ENCODE data around the gene BAIAP2L1. TPM values are rescaled to one million over a fixed set of nuclear protein-coding genes. Genes with fewer than 3 reads are reported as not detected.

The BAIAP2L1 gene
- total RNA-seq, 1 donor from 2014 or later: 20.6 TPM

DNA sequence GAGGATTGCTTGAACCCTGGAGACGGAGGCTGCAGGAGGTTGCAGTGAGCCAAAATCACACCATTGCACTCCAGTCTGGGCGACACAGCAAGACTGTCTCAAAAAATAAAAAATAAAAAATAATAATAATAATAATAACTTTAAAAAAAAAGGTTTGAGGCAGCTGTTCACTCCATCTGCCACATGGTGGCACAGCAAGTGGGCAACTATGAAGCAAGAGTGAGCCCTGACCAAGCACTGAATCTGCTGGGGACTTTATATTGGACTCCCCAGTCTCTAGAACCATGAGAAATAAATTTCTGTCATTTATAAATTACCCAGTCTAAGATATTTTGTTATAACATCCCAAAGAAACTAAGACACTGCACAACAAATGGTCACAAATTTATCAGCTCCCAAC is 134.1 kb downstream of the BAIAP2L1 start:
- Mint-ChIP-seq H3K9me3 (ENCODE audit: unreplicated experiment) (no peaks in the 10 kb centered on the region), H3K27ac (ENCODE audit: unreplicated experiment) (no peak overlapping the region), H3K27me3 (ENCODE audit: unreplicated experiment) (peaks cover 4% of the 10 kb centered on the region), H3K4me1 (ENCODE audit: unreplicated experiment) (no peaks in the 10 kb centered on the region), H3K36me3 (ENCODE audit: low read depth, unreplicated experiment) (peaks cover 3% of the 10 kb centered on the region), H3K4me3 (ENCODE audit: unreplicated experiment) (no peak overlapping the region)
- TF ChIP-seq, protein P1, sequence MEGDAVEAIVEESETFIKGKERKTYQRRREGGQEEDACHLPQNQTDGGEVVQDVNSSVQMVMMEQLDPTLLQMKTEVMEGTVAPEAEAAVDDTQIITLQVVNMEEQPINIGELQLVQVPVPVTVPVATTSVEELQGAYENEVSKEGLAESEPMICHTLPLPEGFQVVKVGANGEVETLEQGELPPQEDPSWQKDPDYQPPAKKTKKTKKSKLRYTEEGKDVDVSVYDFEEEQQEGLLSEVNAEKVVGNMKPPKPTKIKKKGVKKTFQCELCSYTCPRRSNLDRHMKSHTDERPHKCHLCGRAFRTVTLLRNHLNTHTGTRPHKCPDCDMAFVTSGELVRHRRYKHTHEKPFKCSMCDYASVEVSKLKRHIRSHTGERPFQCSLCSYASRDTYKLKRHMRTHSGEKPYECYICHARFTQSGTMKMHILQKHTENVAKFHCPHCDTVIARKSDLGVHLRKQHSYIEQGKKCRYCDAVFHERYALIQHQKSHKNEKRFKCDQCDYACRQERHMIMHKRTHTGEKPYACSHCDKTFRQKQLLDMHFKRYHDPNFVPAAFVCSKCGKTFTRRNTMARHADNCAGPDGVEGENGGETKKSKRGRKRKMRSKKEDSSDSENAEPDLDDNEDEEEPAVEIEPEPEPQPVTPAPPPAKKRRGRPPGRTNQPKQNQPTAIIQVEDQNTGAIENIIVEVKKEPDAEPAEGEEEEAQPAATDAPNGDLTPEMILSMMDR (IDR thresholded peaks at IDR 0.05; ENCODE audit: unreplicated experiment): no peak
- DNase-seq (ENCODE audit: low spot score): no peak

DNA sequence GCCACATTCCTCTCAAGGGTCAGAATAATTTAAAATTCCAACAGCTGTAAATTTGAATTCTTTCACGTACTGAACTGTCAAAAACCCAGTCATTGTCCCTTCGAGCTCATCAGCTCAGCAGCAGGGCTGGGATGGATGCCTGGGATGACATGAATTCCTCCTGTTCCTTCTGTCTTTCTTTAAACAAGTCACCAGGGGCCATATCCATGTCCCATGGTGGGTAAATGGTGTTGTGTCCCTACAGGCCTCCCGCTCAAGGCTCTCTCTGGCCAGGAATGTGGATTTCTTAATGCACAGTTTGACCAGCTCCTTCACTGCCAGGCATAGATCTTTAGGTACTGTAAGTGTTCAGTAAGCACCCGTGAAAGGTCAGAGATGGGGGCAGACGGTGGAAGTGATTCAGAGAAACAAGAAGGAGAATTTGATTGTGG is 135.0 kb downstream of the BAIAP2L1 start:
- Mint-ChIP-seq H3K9me3 (ENCODE audit: unreplicated experiment) (no peaks in the 10 kb centered on the region), H3K27me3 (ENCODE audit: unreplicated experiment) (peaks cover 4% of the 10 kb centered on the region), H3K4me3 (ENCODE audit: unreplicated experiment) (no peak overlapping the region), H3K27ac (ENCODE audit: unreplicated experiment) (no peak overlapping the region), H3K36me3 (ENCODE audit: low read depth, unreplicated experiment) (peaks cover 7% of the 10 kb centered on the region), H3K4me1 (ENCODE audit: unreplicated experiment) (no peaks in the 10 kb centered on the region)
- TF ChIP-seq, protein P1 (IDR thresholded peaks at IDR 0.05; ENCODE audit: unreplicated experiment): no peak
- no peak for DNase-seq (ENCODE audit: low spot score)

DNA sequence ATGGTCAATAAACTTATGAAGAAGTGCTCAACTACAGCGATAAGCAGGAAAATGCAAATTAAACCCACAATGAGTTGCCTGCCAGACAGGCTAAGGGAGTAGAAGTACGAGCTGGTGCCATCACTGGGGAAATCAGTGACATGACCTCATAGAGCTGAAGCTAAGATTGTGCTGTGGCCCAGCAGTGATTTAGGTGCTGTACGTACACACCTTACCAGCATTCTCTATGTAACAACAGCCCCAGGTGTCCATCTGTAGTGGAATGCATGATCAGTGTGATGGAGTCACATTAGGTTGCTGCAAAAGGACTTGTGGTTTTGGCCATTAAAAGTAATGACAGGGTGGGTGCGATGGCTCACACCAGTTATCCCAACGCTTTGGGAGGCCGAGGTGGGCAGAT is 143.2 kb downstream of the BAIAP2L1 start:
- no peaks in the 10 kb centered on the region for H3K9me3 Mint-ChIP-seq (ENCODE audit: unreplicated experiment)
- peaks cover 8% of the 10 kb centered on the region for H3K4me1 Mint-ChIP-seq (ENCODE audit: unreplicated experiment)
- no peak overlapping the region for H3K27ac Mint-ChIP-seq (ENCODE audit: unreplicated experiment)
- H3K27me3 Mint-ChIP-seq (ENCODE audit: unreplicated experiment): peaks cover under 1% of the 10 kb centered on the region
- H3K36me3 Mint-ChIP-seq (ENCODE audit: low read depth, unreplicated experiment): peaks cover 19% of the 10 kb centered on the region
- TF ChIP-seq, protein P1 (IDR thresholded peaks at IDR 0.05; ENCODE audit: unreplicated experiment): no peak
- no peak overlapping the region for H3K4me3 Mint-ChIP-seq (ENCODE audit: unreplicated experiment)
- DNase-seq (ENCODE audit: low spot score): no peak

DNA sequence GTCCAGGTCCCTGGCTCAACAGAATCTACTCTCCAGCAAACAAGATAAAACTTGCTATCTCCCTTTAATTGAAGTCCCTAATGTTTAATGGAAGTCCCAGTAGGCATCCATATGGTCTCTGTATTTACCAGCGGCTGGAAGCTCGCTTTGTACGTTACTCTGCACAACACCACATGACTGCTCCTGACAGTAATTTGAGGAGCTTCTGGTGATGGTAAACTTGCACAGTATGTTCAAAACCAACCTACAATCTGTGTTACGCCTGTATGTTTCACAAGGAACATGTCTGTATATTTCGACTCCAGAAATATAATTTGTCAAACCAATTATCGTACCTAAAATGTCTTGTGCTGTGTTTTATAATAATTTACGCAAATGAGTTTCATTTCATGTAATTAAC is 144.5 kb downstream of the BAIAP2L1 start:
- no peak overlapping the region for H3K27ac Mint-ChIP-seq (ENCODE audit: unreplicated experiment)
- H3K27me3 Mint-ChIP-seq (ENCODE audit: unreplicated experiment): no peaks in the 10 kb centered on the region
- H3K4me3 Mint-ChIP-seq (ENCODE audit: unreplicated experiment): no peak overlapping the region
- H3K9me3 Mint-ChIP-seq (ENCODE audit: unreplicated experiment): no peaks in the 10 kb centered on the region
- peaks cover 12% of the 10 kb centered on the region for H3K36me3 Mint-ChIP-seq (ENCODE audit: low read depth, unreplicated experiment)
- DNase-seq (ENCODE audit: low spot score): no peak
- TF ChIP-seq, protein P1 (IDR thresholded peaks at IDR 0.05; ENCODE audit: unreplicated experiment): no peak
- H3K4me1 Mint-ChIP-seq (ENCODE audit: unreplicated experiment): peaks cover 9% of the 10 kb centered on the region

DNA sequence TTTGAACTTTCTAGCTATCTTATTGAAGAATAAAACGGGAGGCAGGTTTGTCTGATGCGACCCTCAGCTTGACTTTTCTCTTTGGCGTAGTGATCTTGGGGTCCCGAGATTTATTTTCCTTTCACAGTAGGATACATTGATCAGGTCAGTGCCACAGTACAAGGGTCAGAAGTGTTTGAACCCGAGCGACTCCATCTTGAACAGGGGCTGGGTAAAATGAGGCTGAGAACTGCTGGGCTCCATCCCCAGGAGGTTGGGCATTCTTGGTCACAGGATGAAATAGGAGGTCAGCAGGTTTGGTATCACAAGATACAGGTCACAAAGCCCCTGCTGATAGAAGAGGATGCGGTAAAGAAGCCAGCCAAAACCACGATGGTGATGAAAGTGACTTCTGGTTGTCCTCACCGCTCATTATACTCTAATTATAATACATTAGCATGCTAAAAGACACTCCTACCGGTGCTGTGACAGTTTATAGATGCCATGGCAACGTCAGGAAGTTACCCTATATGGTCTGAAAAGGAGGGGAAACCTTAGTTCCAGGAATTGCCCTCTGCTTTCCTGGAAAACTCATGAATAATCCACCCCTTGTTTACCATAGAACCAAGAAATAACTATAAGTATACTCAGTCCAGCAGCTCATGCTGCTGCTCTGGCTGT is 145.8 kb downstream of the BAIAP2L1 start:
- peaks cover under 1% of the 10 kb centered on the region for H3K27me3 Mint-ChIP-seq (ENCODE audit: unreplicated experiment)
- TF ChIP-seq, protein P1 (IDR thresholded peaks at IDR 0.05; ENCODE audit: unreplicated experiment): no peak
- no peak overlapping the region for H3K4me3 Mint-ChIP-seq (ENCODE audit: unreplicated experiment)
- no peak for DNase-seq (ENCODE audit: low spot score)
- H3K27ac Mint-ChIP-seq (ENCODE audit: unreplicated experiment): peak overlapping the region; percentile 18
- peaks cover 15% of the 10 kb centered on the region for H3K4me1 Mint-ChIP-seq (ENCODE audit: unreplicated experiment)
- H3K9me3 Mint-ChIP-seq (ENCODE audit: unreplicated experiment): no peaks in the 10 kb centered on the region
- peaks cover 12% of the 10 kb centered on the region for H3K36me3 Mint-ChIP-seq (ENCODE audit: low read depth, unreplicated experiment)
